ENCODE measurements around the gene TSPAN14.
"Not testable (repeated sequence)": the region's sequence is repeated elsewhere in the genome, so short reads cannot be mapped to it uniquely, and the experiment has no call there.

The TSPAN14 gene

DNA sequence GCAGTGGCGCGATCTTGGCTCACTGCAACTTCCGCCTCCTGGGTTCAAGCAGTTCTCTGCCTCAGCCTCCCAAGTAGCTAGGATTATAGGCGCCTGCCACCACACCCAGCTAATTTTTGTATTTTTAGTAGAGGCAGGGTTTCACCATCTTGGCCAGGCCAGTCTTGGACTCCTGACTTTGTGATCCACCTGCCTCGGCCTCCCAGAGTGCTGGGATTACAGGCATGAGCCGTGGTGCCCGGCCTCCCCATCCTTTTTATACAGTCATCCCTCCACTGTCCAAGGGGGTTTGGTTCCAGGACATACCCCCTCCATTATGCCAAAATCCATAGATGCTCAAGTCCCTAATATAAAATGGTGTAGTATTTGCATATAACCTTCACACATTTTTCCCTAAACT lies 21.5 kb downstream of the TSPAN14 start:
- not testable (repeated sequence) for H3K27ac ChIP-seq (ENCODE audit: low read length); H3K9me3 ChIP-seq (ENCODE audit: control insufficient read depth, low read depth, low read length)

GRCh38 chr10:80476685-80477084 lies 22.6 kb downstream of the TSPAN14 start:
- H3K9ac ChIP-seq (ENCODE audit: low read length): no peak overlapping the region
- H3K9me3 ChIP-seq (ENCODE audit: control insufficient read depth, low read depth, low read length): no peaks in the 10 kb centered on the region
- no peak overlapping the region for H3K27ac ChIP-seq (ENCODE audit: low read length)
- H3K27me3 ChIP-seq (ENCODE audit: control insufficient read depth, insufficient read depth, low read length): no peaks in the 10 kb centered on the region
- H3K4me3 ChIP-seq (ENCODE audit: low read length): no peak overlapping the region
- H3K36me3 ChIP-seq (ENCODE audit: control insufficient read depth, low read depth, low read length): no peaks in the 10 kb centered on the region
- H3K4me1 ChIP-seq (ENCODE audit: control insufficient read depth, low read depth, low read length): peaks cover 19% of the 10 kb centered on the region

More for the DNA sequence above, 21.5 kb downstream of the TSPAN14 start:
- H3K9ac ChIP-seq (ENCODE audit: low read length); H3K27me3 ChIP-seq (ENCODE audit: control insufficient read depth, insufficient read depth, low read length); H3K36me3 ChIP-seq (ENCODE audit: control insufficient read depth, low read depth, low read length); H3K4me3 ChIP-seq (ENCODE audit: low read length): not testable (repeated sequence)
- peaks cover 19% of the 10 kb centered on the region for H3K4me1 ChIP-seq (ENCODE audit: control insufficient read depth, low read depth, low read length)

- Histone ChIP-seq H3K4me3 (ENCODE audit: low read length) (no peak overlapping the region), H3K27ac (ENCODE audit: low read length) (no peak overlapping the region), H3K36me3 (ENCODE audit: control insufficient read depth, low read depth, low read length) (no peaks in the 10 kb centered on the region), H3K9ac (ENCODE audit: low read length) (no peak overlapping the region), H3K9me3 (ENCODE audit: control insufficient read depth, low read depth, low read length) (no peaks in the 10 kb centered on the region), H3K27me3 (ENCODE audit: control insufficient read depth, insufficient read depth, low read length) (no peaks in the 10 kb centered on the region), H3K4me1 (ENCODE audit: control insufficient read depth, low read depth, low read length) (peaks cover 20% of the 10 kb centered on the region)
These were observed 23.7 kb downstream of the TSPAN14 start for GRCh38 chr10:80477813-80478212.

- H3K27ac ChIP-seq (ENCODE audit: low read length); H3K36me3 ChIP-seq (ENCODE audit: control insufficient read depth, low read depth, low read length); H3K27me3 ChIP-seq (ENCODE audit: control insufficient read depth, insufficient read depth, low read length); H3K9me3 ChIP-seq (ENCODE audit: control insufficient read depth, low read depth, low read length); H3K9ac ChIP-seq (ENCODE audit: low read length); H3K4me3 ChIP-seq (ENCODE audit: low read length): not testable (repeated sequence)
- H3K4me1 ChIP-seq (ENCODE audit: control insufficient read depth, low read depth, low read length): peaks cover 16% of the 10 kb centered on the region
These were observed 26.3 kb downstream of the TSPAN14 start for GRCh38 chr10:80480373-80480772.

- H3K4me1 ChIP-seq (ENCODE audit: control insufficient read depth, low read depth, low read length): peaks cover 17% of the 10 kb centered on the region
These were observed 26.7 kb downstream of the TSPAN14 start for GRCh38 chr10:80480852-80481251.

GRCh38 chr10:80484243-80484642 lies 30.1 kb downstream of the TSPAN14 start:
- no peak overlapping the region for H3K4me3 ChIP-seq (ENCODE audit: low read length)
- no peaks in the 10 kb centered on the region for H3K36me3 ChIP-seq (ENCODE audit: control insufficient read depth, low read depth, low read length)
- no peaks in the 10 kb centered on the region for H3K27me3 ChIP-seq (ENCODE audit: control insufficient read depth, insufficient read depth, low read length)
- no peak overlapping the region for H3K9ac ChIP-seq (ENCODE audit: low read length)
- H3K4me1 ChIP-seq (ENCODE audit: control insufficient read depth, low read depth, low read length): peaks cover 28% of the 10 kb centered on the region
- H3K27ac ChIP-seq (ENCODE audit: low read length): no peak overlapping the region
- H3K9me3 ChIP-seq (ENCODE audit: control insufficient read depth, low read depth, low read length): no peaks in the 10 kb centered on the region

More at GRCh38 chr10:80480852-80481251, 26.7 kb downstream of the TSPAN14 start:
- H3K9me3 ChIP-seq (ENCODE audit: control insufficient read depth, low read depth, low read length): no peaks in the 10 kb centered on the region
- no peak overlapping the region for H3K9ac ChIP-seq (ENCODE audit: low read length)
- H3K36me3 ChIP-seq (ENCODE audit: control insufficient read depth, low read depth, low read length): no peaks in the 10 kb centered on the region
- H3K27ac ChIP-seq (ENCODE audit: low read length): no peak overlapping the region
- no peaks in the 10 kb centered on the region for H3K27me3 ChIP-seq (ENCODE audit: control insufficient read depth, insufficient read depth, low read length)
- no peak overlapping the region for H3K4me3 ChIP-seq (ENCODE audit: low read length)

DNA sequence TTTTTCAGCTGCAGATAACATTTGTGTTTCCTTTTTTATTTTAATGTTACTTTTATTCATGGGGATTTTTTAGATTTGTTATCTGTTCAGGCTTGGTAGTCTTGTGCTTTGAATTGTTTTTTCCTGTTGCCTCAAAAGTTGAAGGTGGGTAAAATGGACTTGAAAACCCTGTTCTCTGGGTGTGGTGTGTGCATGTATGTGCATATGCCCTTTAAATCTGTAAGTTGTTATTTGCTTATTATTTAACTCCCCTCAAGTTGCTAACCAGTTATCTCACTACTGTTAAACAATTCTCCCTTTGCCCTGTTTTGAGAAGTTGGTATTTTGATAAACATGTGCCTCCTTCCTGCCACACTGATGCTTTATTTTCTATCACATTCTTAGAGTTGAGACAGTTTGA lies 30.6 kb downstream of the TSPAN14 start:
- Histone ChIP-seq H3K4me3 (ENCODE audit: low read length) (no peak overlapping the region), H3K27ac (ENCODE audit: low read length) (no peak overlapping the region), H3K4me1 (ENCODE audit: control insufficient read depth, low read depth, low read length) (peaks cover 28% of the 10 kb centered on the region), H3K9me3 (ENCODE audit: control insufficient read depth, low read depth, low read length) (no peaks in the 10 kb centered on the region), H3K9ac (ENCODE audit: low read length) (no peak overlapping the region), H3K27me3 (ENCODE audit: control insufficient read depth, insufficient read depth, low read length) (no peaks in the 10 kb centered on the region), H3K36me3 (ENCODE audit: control insufficient read depth, low read depth, low read length) (no peaks in the 10 kb centered on the region)

DNA sequence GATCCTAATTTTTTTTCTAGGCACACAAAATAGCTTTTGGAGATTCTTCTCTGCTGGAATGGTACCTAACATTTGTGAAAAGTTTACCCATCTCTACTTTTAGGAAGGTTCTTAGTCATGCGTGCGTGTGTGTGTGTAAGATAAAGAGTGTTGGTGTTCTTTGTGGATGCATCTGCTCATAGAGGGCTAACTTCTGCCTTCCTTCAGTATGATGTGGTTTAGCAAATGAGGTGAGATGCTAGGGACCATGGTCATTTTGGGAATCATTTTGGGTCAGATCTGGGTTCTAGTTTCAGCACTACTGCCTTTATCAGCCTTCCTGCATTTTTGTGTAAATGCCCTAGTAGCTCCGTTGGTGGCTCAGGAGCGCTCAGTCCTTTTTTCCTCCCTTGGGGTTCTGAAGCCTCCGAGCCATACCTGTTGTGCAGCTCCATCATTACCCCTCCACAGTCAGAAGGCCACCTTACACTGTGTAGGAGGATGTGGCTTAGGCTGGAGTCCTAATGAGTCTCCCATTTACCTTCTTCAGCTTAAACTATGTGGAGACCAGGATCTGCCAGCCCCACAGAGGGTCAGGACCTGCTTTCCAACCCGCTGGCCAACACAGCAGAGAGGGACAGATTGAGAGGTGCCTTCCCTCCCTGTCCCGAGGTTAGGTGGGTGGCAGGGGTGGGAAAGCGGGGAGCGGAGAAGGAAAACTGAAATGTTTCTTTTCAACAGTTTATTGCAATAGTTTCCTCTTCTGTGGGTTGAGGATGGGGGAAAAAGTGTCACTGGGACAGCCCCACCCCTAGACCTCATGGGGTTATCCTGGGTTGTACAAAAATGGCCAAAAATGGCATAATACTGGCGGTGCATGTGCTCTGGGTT lies 31.2 kb downstream of the TSPAN14 start:
- Histone ChIP-seq H3K27me3 (ENCODE audit: control insufficient read depth, insufficient read depth, low read length) (no peaks in the 10 kb centered on the region), H3K4me1 (ENCODE audit: control insufficient read depth, low read depth, low read length) (peaks cover 28% of the 10 kb centered on the region), H3K4me3 (ENCODE audit: low read length) (no peak overlapping the region), H3K9ac (ENCODE audit: low read length) (no peak overlapping the region), H3K27ac (ENCODE audit: low read length) (no peak overlapping the region), H3K9me3 (ENCODE audit: control insufficient read depth, low read depth, low read length) (no peaks in the 10 kb centered on the region), H3K36me3 (ENCODE audit: control insufficient read depth, low read depth, low read length) (no peaks in the 10 kb centered on the region)

GRCh38 chr10:80485946-80486764 lies 32.0 kb downstream of the TSPAN14 start:
- H3K9me3 ChIP-seq (ENCODE audit: control insufficient read depth, low read depth, low read length): no peaks in the 10 kb centered on the region
- peaks cover 5% of the 10 kb centered on the region for H3K36me3 ChIP-seq (ENCODE audit: control insufficient read depth, low read depth, low read length)
- peaks cover 28% of the 10 kb centered on the region for H3K4me1 ChIP-seq (ENCODE audit: control insufficient read depth, low read depth, low read length)
- H3K27me3 ChIP-seq (ENCODE audit: control insufficient read depth, insufficient read depth, low read length): no peaks in the 10 kb centered on the region
- H3K27ac ChIP-seq (ENCODE audit: low read length): no peak overlapping the region
- H3K9ac ChIP-seq (ENCODE audit: low read length): no peak overlapping the region
- no peak overlapping the region for H3K4me3 ChIP-seq (ENCODE audit: low read length)

GRCh38 chr10:80486785-80487420 lies 32.8 kb downstream of the TSPAN14 start:
- H3K9me3 ChIP-seq (ENCODE audit: control insufficient read depth, low read depth, low read length): no peaks in the 10 kb centered on the region
- H3K36me3 ChIP-seq (ENCODE audit: control insufficient read depth, low read depth, low read length): peaks cover 8% of the 10 kb centered on the region
- no peaks in the 10 kb centered on the region for H3K27me3 ChIP-seq (ENCODE audit: control insufficient read depth, insufficient read depth, low read length)
- H3K27ac ChIP-seq (ENCODE audit: low read length): no peak overlapping the region
- no peak overlapping the region for H3K4me3 ChIP-seq (ENCODE audit: low read length)
- peaks cover 28% of the 10 kb centered on the region for H3K4me1 ChIP-seq (ENCODE audit: control insufficient read depth, low read depth, low read length)
- no peak overlapping the region for H3K9ac ChIP-seq (ENCODE audit: low read length)

DNA sequence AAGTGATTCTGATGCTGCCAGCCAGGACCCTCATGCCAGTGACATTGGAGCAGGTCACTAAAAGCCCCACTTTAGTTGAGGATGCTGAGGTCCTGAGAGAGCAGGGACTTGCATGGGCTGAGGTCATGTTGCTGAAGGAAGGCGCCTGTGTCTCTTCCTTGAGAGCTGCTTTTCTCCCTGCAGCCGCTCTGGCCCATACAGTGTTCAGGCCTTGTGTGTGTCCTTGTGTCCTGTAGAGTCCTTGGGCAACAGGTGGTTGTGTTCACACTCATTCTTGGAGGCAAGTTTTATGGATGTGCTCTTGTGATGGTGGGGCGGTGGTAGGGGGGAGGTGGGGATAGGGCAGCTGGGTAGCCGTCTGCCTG lies 33.3 kb downstream of the TSPAN14 start:
- Histone ChIP-seq H3K4me1 (ENCODE audit: control insufficient read depth, low read depth, low read length) (peaks cover 28% of the 10 kb centered on the region), H3K9me3 (ENCODE audit: control insufficient read depth, low read depth, low read length) (no peaks in the 10 kb centered on the region), H3K9ac (ENCODE audit: low read length) (no peak overlapping the region), H3K27ac (ENCODE audit: low read length) (no peak overlapping the region), H3K36me3 (ENCODE audit: control insufficient read depth, low read depth, low read length) (peaks cover 8% of the 10 kb centered on the region), H3K27me3 (ENCODE audit: control insufficient read depth, insufficient read depth, low read length) (no peaks in the 10 kb centered on the region), H3K4me3 (ENCODE audit: low read length) (no peak overlapping the region)
